Measurements from ENCODE around the gene PLXNB1.

PLXNB1 gene

GRCh38 chr3:48429960-48430707 lies at the start of gene PLXNB1:
TSS of gene PLXNB1 (minus strand) at chr3:48430086. CDS start at chr3:48424611, 5,475 bp downstream.
- Histone ChIP-seq H3K79me2 (ENCODE audit: insufficient read depth, low read depth) (no peaks in the 10 kb centered on the region), H3K36me3 (ENCODE audit: insufficient read depth) (no peaks in the 10 kb centered on the region), H3K4me3 (IDR thresholded peaks at IDR 0.05; ENCODE audit: insufficient read depth, low read depth, low read length) (peak within 1 kb of the TSS; percentile 28), H3K4me2 (peak within 1 kb of the TSS; percentile 48; the same call in 1 of the 2 replicates), H3K9ac (peak within 1 kb of the TSS; percentile 30; the same call in 1 of the 2 replicates), H4K20me1 (ENCODE audit: insufficient read depth) (no peaks in the 10 kb centered on the region), H2AFZ (ENCODE audit: low read depth) (peak within 1 kb of the TSS; percentile 67), H3K27me3 (ENCODE audit: insufficient read depth, low read depth) (no peaks in the 10 kb centered on the region), H3K4me1 (ENCODE audit: low read depth, poor library complexity, severe bottlenecking) (peaks cover 4% of the 10 kb centered on the region), H3K27ac (no peak within 1 kb of the TSS)
- no peak for TF ChIP-seq CTCF (conservative IDR thresholded peaks at IDR 0.05; ENCODE audit: low read depth, low read length)

- Histone ChIP-seq H3K4me1 (ENCODE audit: low read depth, poor library complexity, severe bottlenecking) (peaks cover 36% of the 10 kb centered on the region), H3K27me3 (ENCODE audit: insufficient read depth, low read depth) (no peaks in the 10 kb centered on the region), H3K9ac (peak overlapping the region; percentile 49; the same call in 1 of the 2 replicates), H3K4me3 (IDR thresholded peaks at IDR 0.05; ENCODE audit: insufficient read depth, low read depth, low read length) (no peak overlapping the region), H4K20me1 (ENCODE audit: insufficient read depth) (no peaks in the 10 kb centered on the region), H3K4me2 (peak overlapping the region; percentile 40), H2AFZ (ENCODE audit: low read depth) (peak overlapping the region; percentile 64), H3K79me2 (ENCODE audit: insufficient read depth, low read depth) (no peaks in the 10 kb centered on the region), H3K36me3 (ENCODE audit: insufficient read depth) (no peaks in the 10 kb centered on the region), H3K27ac (peak overlapping the region; percentile 74)
- TF ChIP-seq CTCF (conservative IDR thresholded peaks at IDR 0.05; ENCODE audit: low read depth, low read length): no peak
Observed at GRCh38 chr3:48478626-48479555, 49.0 kb upstream of the PLXNB1 start.

GRCh38 chr3:48477959-48478520 lies 48.2 kb upstream of the PLXNB1 start:
- Histone ChIP-seq H3K4me1 (ENCODE audit: low read depth, poor library complexity, severe bottlenecking) (peaks cover 44% of the 10 kb centered on the region), H3K9ac (no peak overlapping the region), H3K4me2 (no peak overlapping the region)

More at GRCh38 chr3:48477959-48478520, 48.2 kb upstream of the PLXNB1 start:
- TF ChIP-seq CTCF (conservative IDR thresholded peaks at IDR 0.05; ENCODE audit: low read depth, low read length): no peak
- no peaks in the 10 kb centered on the region for H3K27me3 ChIP-seq (ENCODE audit: insufficient read depth, low read depth)
- H3K4me3 ChIP-seq (IDR thresholded peaks at IDR 0.05; ENCODE audit: insufficient read depth, low read depth, low read length): no peak overlapping the region
- H3K27ac ChIP-seq: no peak overlapping the region
- H4K20me1 ChIP-seq (ENCODE audit: insufficient read depth): no peaks in the 10 kb centered on the region
- H2AFZ ChIP-seq (ENCODE audit: low read depth): no peak overlapping the region
- no peaks in the 10 kb centered on the region for H3K36me3 ChIP-seq (ENCODE audit: insufficient read depth)
- no peaks in the 10 kb centered on the region for H3K79me2 ChIP-seq (ENCODE audit: insufficient read depth, low read depth)

Data from KMS-11 (cell line).